ENCODE results near the gene BAZ1B. TPM values are rescaled to one million over a fixed set of nuclear protein-coding genes. Genes with fewer than 3 reads are reported as not detected.

The BAZ1B gene
- total and polyA plus RNA-seq, 9 of the 15 experiments (the other 6 are each of a cell fraction or from before 2014, with no cell fraction given): 15.0 to 134 (median 79.5) TPM

DNA sequence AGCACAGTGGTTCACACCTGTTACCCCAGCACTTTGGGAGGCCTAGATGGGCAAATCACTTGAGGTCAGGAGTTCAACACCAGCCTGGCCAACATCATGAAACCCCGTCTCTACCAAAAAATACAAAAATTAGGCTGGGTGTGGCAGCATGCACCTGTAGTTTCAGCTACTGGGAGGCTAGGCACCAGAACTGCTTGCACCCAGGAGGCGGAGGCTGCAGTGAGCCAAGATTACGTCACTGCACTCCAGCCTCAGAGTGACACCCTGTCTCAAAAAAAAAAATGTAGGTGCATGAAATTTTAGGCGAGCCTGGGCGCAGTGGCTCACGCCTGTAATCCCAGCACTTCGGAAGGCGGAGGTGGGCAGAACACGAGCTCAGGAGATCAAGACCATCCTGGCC lies 25.7 kb upstream of the BAZ1B start (continued):
- TF ChIP-seq, protein P1, sequence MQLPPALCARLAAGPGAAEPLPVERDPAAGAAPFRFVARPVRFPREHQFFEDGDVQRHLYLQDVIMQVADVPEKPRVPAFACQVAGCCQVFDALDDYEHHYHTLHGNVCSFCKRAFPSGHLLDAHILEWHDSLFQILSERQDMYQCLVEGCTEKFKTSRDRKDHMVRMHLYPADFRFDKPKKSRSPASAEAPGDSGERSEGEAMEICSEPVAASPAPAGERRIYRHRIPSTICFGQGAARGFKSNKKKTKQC (CRISPR knock-in tag; IDR thresholded peaks at IDR 0.05): no peak
- no peak for TF ChIP-seq SMC3 (conservative IDR thresholded peaks at IDR 0.05; ENCODE audit: insufficient read depth, low read depth, low read length)
- no peak for TF ChIP-seq ERF (CRISPR knock-in tag; IDR thresholded peaks at IDR 0.05)
- no peak for TF ChIP-seq POLR2AphosphoS2 (IDR thresholded peaks at IDR 0.05; ENCODE audit: low read length)
- TF ChIP-seq, protein P2, sequence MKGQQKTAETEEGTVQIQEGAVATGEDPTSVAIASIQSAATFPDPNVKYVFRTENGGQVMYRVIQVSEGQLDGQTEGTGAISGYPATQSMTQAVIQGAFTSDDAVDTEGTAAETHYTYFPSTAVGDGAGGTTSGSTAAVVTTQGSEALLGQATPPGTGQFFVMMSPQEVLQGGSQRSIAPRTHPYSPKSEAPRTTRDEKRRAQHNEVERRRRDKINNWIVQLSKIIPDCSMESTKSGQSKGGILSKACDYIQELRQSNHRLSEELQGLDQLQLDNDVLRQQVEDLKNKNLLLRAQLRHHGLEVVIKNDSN (CRISPR knock-in tag; IDR thresholded peaks at IDR 0.05): no peak
- TF ChIP-seq RFX1 (IDR thresholded peaks at IDR 0.05): no peak

DNA sequence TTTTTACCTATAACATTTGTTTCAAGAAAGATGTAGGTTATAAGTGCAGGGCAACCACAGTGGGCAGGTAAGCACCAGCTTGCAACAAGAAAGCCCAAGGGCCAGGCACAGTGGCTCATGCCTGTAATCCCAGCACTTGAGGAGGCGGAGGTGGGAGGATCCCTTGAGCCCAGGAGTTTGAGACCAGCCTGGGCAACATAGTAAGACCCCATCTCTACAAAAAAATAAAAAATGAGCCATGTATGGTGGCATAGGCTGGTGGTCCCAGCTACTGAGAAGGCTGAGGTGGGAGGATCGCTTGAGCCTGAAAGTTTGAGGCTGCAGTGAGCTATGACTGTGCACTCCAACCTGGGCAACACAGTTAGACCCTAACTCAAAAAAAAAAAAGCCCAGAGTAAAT lies 22.6 kb upstream of the BAZ1B start:
- TF ChIP-seq, protein P3, sequence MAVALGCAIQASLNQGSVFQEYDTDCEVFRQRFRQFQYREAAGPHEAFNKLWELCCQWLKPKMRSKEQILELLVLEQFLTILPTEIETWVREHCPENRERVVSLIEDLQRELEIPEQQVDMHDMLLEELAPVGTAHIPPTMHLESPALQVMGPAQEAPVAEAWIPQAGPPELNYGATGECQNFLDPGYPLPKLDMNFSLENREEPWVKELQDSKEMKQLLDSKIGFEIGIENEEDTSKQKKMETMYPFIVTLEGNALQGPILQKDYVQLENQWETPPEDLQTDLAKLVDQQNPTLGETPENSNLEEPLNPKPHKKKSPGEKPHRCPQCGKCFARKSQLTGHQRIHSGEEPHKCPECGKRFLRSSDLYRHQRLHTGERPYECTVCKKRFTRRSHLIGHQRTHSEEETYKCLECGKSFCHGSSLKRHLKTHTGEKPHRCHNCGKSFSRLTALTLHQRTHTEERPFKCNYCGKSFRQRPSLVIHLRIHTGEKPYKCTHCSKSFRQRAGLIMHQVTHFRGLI (CRISPR knock-in tag; IDR thresholded peaks at IDR 0.05): no peak
- TF ChIP-seq ARNT (IDR thresholded peaks at IDR 0.05): no peak
- TF ChIP-seq NBN (IDR thresholded peaks at IDR 0.05; ENCODE audit: low read depth): no peak
- TF ChIP-seq ILF3 (IDR thresholded peaks at IDR 0.05; ENCODE audit: borderline replicate concordance): no peak
- no peak for TF ChIP-seq EZH2 (IDR thresholded peaks at IDR 0.05; ENCODE audit: borderline replicate concordance, low read depth, low read length)
- TF ChIP-seq, protein P4, sequence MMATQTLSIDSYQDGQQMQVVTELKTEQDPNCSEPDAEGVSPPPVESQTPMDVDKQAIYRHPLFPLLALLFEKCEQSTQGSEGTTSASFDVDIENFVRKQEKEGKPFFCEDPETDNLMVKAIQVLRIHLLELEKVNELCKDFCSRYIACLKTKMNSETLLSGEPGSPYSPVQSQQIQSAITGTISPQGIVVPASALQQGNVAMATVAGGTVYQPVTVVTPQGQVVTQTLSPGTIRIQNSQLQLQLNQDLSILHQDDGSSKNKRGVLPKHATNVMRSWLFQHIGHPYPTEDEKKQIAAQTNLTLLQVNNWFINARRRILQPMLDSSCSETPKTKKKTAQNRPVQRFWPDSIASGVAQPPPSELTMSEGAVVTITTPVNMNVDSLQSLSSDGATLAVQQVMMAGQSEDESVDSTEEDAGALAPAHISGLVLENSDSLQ (IDR thresholded peaks at IDR 0.05): no peak
- in situ Hi-C loops (cut with MboI) (no loop called here), intact Hi-C loops (cut with micrococcal nuclease) (no loop called here)
- Histone ChIP-seq H3K9ac (ENCODE audit: insufficient read depth in 1 of 2, low read depth in 2 of 2, low read length in 2 of 2) (no peak overlapping the region), H3K4me2 (ENCODE audit: insufficient read depth, low read length) (no peak overlapping the region), H3K4me1 (replicated peaks in 1 of 2; ENCODE audit: control insufficient read depth in 2 of 2, insufficient read depth in 2 of 2, low read length in 2 of 2) (peaks cover 0 to 4% of the 10 kb centered on the region in 2 experiments; a peak in 2 of 5 replicates), H3K36me3 (ENCODE audit: control insufficient read depth, insufficient read depth, low read length) (peaks cover 76% of the 10 kb centered on the region; the same call in 2 of the 3 replicates), H3K27ac (ENCODE audit: extremely low read depth, low read depth, low read length) (no peak overlapping the region), H4K20me1 (replicated peaks; ENCODE audit: control insufficient read depth, insufficient read depth, low read length) (peaks cover 3% of the 10 kb centered on the region; the same call in 1 of the 2 replicates), H3K9me3 (replicated peaks; ENCODE audit: control insufficient read depth, insufficient read depth, low read depth, low read length) (no peaks in the 10 kb centered on the region), H2AFZ (ENCODE audit: low read depth, low read length) (no peak overlapping the region), H3K79me2 (ENCODE audit: control insufficient read depth, insufficient read depth, low read length) (peaks cover 51% of the 10 kb centered on the region), H3K9me1 (ENCODE audit: control insufficient read depth, insufficient read depth, low read length) (no peaks in the 10 kb centered on the region), H3K4me3 (no peak overlapping the region), H3K27me3 (ENCODE audit: control insufficient read depth in 2 of 2, insufficient read depth in 2 of 2, low read length in 2 of 2) (no peaks in the 10 kb centered on the region)
- ChIA-PET POLR2A (interaction anchor here (1.0 to 1.4 kb wide), 2 partner anchors 17 to 713 kb away, joined by 3 to 4 read pairs; no protein-coding TSS in a partner anchor), CTCF (ENCODE audit: low intra/inter-chr PET ratio) (no interaction called here)
- BruUV-seq (replicated peaks): no TSS peak
- no peak for DNase-seq (ENCODE audit: extremely low read depth in 1 of 4, low spot score in 3 of 4)
- ATAC-seq: no peak
- FAIRE-seq: no peak
- 90% methylated on average over 2 of the region's 2 CpGs for WGBS (ENCODE audit: insufficient coverage, low coverage, missing lambda C conversion rate)
